C1 segment of cervical spinal cord (tissue), 14 donors: ENCODE results near the gene CHD9.
"Not testable (repeated sequence)": the region's sequence is repeated elsewhere in the genome, so short reads cannot be mapped to it uniquely, and the experiment has no call there.

ENCODE experiments used
- DNase-seq, 14 donors: peaks; one replicate each; lab custom pipeline; 2025; lab: John Stamatoyannopoulos, UW

The CHD9 gene

DNA sequence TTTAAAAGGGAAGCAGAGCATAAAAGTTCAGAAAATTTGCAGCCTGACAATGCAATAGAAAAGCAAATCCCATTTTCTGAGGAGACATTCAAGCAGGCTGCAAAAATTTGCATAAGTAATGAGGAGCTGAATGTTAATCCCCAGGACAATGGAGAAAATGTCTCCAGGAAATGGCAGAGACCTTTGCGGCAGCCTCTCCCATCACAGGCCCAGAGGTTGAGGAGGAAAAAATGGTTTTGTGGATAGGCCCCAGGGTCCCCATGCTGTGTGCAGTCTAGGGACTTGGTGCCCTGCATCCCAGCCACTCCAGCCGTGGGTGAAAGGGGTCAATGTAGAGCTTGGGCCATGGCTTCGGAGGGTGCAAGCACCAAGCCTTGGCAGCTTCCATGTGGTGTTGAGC, 19.5 kb downstream of the CHD9 start:
- not testable (repeated sequence) for DNase-seq

DNA sequence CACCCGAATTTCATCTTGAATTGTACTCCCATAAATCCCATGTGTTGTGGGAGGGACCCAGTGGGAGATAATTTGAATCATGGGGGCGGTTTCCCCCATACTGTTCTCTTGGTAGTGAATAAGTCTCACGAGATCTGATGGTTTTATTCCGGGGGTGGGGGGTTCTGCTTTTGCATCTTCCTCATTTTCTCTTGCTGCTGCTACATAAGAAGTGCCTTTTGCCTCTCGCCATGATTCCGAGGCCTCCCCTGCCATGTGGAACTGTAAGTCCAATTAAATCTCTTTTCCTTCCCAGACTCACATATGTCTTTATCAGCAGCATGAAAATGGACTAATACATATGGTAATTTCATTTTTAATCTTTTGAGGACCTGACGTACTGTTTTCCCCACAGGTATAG, 20.7 kb downstream of the CHD9 start:
- not testable (repeated sequence) for DNase-seq

GRCh38 chr16:53078247-53078646, 23.5 kb downstream of the CHD9 start:
- DNase-seq = no peak

DNA sequence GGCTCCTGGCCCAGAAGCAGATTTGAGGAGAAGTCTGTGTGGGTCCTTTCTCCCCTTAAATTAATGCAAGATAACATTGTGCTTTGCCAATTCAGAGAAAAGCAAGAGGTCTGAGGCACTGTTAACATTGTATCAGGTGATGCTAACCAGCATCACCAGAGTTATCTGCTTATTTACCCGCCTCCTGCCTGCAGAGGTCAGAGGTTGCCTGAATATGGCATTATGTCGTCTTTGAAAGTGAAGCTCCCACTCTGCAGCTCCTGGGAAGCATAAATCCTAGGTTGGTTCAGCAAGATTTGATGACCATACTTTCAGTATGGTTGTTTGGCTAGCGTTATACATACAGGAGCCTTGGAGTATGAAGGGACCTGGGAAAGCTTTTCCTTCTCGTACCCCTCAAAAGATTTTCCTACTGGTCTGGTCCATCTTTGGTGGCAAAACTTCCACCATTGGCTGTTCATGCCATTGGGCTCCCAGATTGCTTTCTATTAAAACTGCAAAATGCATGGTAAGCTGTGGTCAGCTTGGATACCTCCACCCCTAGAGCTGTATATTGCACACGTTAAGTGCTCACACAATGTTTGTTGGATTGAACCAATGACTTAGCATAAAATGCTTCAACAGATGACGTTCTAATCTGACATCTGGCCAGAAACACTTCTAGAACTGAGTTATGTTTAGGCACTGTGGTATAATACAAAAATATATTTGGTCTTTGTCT, 24.1 kb downstream of the CHD9 start:
- no peak for DNase-seq

GRCh38 chr16:53080345-53081031, 25.7 kb downstream of the CHD9 start:
- peak in 3 of 14 donors; percentile 17 to 45 (median 30) for DNase-seq

- no peak for DNase-seq
These were observed 26.2 kb downstream of the CHD9 start for GRCh38 chr16:53081032-53081424.

GRCh38 chr16:53081686-53082407, 27.1 kb downstream of the CHD9 start:
- no peak for DNase-seq

GRCh38 chr16:53082509-53082908, 27.7 kb downstream of the CHD9 start:
- no peak for DNase-seq

- no peak for DNase-seq
These were observed 28.3 kb downstream of the CHD9 start for GRCh38 chr16:53083119-53083518.

DNA sequence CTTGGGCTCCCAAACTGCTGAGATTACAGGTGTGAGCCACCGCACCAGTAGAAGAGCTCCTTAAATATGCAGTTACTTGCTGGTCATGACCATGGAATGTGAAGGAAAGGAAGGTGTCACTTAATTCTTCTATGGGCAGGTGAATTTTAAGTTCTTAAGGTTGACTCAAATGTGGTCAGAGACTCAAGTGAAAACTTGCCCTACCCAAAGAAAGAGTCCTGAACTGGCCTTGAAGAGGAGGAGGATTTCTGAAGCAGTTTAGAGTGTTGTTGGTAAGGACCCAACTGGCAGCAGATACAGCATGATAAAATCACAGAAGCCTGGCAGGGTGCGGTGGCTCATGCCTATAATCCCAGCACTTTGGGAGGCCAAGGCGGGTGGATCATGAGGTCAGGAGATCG, 29.4 kb downstream of the CHD9 start:
- no peak for DNase-seq

GRCh38 chr16:53084746-53085334, 30.0 kb downstream of the CHD9 start:
- DNase-seq = no peak

- DNase-seq = peak in 1 of 14 donors; percentile 90
These were observed 30.6 kb downstream of the CHD9 start for GRCh38 chr16:53085369-53085843.

- peak in 1 of 14 donors; percentile 23 for DNase-seq
These were observed 31.2 kb downstream of the CHD9 start for GRCh38 chr16:53085931-53086421.

GRCh38 chr16:53087101-53087500, 32.3 kb downstream of the CHD9 start:
- peak in 1 of 14 donors; percentile 28 for DNase-seq

- DNase-seq = peak in 11 of 14 donors; percentile 15 to 70 (median 58)
These were observed 34.9 kb downstream of the CHD9 start for GRCh38 chr16:53089434-53090285.

DNA sequence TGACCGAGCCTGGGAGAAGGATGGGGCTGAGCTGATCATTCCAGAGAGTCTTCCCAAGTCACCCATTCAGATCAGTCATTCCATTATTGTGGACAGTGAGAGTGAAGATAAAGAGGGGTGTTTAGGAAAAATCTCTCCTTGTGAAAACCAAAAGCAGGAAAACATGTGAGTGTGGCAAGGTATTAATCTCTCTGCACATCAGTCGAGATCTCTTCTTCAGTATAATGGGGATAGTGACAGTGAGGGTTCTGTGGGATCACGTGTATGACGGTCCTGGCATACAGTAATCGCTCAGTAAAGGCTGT, 35.4 kb downstream of the CHD9 start:
- no peak for DNase-seq

DNA sequence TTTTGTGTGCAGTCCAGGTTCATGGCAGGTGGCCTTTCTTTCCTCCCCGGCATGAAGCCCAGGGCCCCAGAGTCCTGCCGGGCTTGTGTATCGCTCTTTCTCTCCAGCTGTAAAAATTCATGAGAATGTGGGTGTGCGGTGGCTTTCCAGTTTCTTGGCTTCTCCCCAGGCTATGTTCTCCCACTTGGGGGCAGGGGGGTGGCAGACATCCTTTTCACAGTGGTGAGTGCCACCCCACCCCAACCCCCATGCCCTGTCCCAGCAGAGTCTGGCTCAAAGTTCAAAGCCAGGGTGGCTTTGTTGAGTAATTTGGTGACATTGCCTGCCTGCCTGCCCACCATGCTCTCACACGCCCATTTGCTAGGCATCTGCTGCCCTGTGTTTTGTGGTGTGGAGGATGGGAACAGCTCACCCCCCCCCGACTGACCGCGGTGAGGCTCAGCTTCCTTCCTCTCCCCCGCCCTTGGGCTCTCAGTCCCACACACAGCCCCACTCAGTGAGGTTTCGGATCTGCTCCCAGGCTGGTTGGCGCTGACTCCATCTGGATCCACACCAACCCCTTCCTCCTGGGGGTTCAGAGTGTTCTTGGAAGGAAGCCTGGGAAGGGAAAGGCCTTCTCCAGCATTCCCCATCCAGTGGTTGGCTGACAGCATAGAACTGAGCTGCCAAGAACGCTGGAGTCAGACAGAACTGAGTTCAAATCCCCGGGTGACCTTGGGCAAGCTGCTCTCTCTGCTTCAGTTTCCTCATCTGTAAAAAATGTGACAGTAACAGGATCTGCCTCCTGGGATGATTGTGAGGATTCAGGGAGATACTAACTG, 36.0 kb downstream of the CHD9 start:
- DNase-seq = peak; percentile 32 to 93 (median 78)

GRCh38 chr16:53091466-53092211, 36.8 kb downstream of the CHD9 start:
- peak in 12 of 14 donors; percentile 45 to 89 (median 76) for DNase-seq

- no peak for DNase-seq
These were observed 37.5 kb downstream of the CHD9 start for GRCh38 chr16:53092284-53092683.
